Neural cell (in vitro differentiated cells): ENCODE results near the gene LGALS9C.
"Not testable (repeated sequence)": the region's sequence is repeated elsewhere in the genome, so short reads cannot be mapped to it uniquely, and the experiment has no call there.

ENCODE experiments used
- CTCF ChIP-seq: fragments of 450-650 bp; IDR thresholded peaks from 2 replicates; pipeline ENCODE4 v1.5.1; 2014; ENCODE audit warnings: antibody characterized with exemption, mild to moderate bottlenecking, moderate library complexity; ENCODE audit not compliant: poor library complexity, severe bottlenecking
- EZH2 ChIP-seq: fragments of 200-600, 300-800 bp; shearing (Covaris generic), sonication (generic); IDR thresholded peaks from 2 replicates; pipeline ENCODE4 v1.6.1; 2014; ENCODE audit warnings: antibody characterized with exemption, low read length, borderline replicate concordance, mild to moderate bottlenecking; ENCODE audit not compliant: insufficient read depth, poor library complexity, severe bottlenecking
- POLR2AphosphoS5 ChIP-seq: IDR thresholded peaks from 2 replicates; pipeline ENCODE4 v1.6.1; 2012
- RAD21 ChIP-seq: fragments of 450-650 bp; conservative IDR thresholded peaks from 2 replicates; pipeline ENCODE4 v1.6.1; 2014; ENCODE audit warnings: antibody characterized with exemption, mild to moderate bottlenecking, moderate library complexity
- TF ChIP-seq, protein P1 (sequence below): IDR thresholded peaks from 2 replicates; pipeline ENCODE4 v1.6.1; 2012; ENCODE audit warnings: borderline replicate concordance

DNA sequence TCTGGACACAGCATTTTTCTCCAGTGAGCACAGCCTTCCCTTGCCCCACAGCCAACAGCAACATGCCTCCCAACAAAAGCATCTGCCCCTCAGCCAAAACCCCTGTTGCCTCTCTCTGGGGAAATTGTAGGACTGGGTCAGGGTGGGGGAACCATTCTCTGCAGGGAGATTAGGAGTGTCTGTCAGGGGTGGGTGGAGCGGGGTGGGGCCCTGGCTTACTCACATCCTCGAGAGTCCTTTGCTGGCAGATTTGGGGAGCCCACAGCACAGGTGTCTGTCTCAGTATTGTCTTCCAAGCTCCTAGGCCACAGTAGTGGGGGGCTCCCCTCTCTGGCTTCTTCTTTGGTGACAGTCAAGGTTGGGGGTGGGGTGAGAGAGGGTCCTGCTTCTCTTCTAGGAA lies 28.3 kb upstream of the LGALS9C start:
- TF ChIP-seq POLR2AphosphoS5, CTCF, RAD21, EZH2: not testable (repeated sequence)
- TF ChIP-seq, protein P1, sequence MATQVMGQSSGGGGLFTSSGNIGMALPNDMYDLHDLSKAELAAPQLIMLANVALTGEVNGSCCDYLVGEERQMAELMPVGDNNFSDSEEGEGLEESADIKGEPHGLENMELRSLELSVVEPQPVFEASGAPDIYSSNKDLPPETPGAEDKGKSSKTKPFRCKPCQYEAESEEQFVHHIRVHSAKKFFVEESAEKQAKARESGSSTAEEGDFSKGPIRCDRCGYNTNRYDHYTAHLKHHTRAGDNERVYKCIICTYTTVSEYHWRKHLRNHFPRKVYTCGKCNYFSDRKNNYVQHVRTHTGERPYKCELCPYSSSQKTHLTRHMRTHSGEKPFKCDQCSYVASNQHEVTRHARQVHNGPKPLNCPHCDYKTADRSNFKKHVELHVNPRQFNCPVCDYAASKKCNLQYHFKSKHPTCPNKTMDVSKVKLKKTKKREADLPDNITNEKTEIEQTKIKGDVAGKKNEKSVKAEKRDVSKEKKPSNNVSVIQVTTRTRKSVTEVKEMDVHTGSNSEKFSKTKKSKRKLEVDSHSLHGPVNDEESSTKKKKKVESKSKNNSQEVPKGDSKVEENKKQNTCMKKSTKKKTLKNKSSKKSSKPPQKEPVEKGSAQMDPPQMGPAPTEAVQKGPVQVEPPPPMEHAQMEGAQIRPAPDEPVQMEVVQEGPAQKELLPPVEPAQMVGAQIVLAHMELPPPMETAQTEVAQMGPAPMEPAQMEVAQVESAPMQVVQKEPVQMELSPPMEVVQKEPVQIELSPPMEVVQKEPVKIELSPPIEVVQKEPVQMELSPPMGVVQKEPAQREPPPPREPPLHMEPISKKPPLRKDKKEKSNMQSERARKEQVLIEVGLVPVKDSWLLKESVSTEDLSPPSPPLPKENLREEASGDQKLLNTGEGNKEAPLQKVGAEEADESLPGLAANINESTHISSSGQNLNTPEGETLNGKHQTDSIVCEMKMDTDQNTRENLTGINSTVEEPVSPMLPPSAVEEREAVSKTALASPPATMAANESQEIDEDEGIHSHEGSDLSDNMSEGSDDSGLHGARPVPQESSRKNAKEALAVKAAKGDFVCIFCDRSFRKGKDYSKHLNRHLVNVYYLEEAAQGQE, result not testable (repeated sequence)
